ENCODE measurements around the gene ADAMTS8. TPM values are rescaled to one million over a fixed set of nuclear protein-coding genes. Genes with fewer than 3 reads are reported as not detected.

Gene ADAMTS8
- total RNA-seq, 3 donors from 2014 or later (not counting 1 experiment from before 2014, with no cell fraction given) = not detected

- intact Hi-C loops (cut with micrococcal nuclease) = no loop called here
- H3K36me3 Mint-ChIP-seq = no peaks in the 10 kb centered on the region
These were observed 59.2 kb downstream of the ADAMTS8 start for GRCh38 chr11:130369141-130369691.

GRCh38 chr11:130359419-130359818, 69.0 kb downstream of the ADAMTS8 start:
- peaks cover 4 to 5% of the 10 kb centered on the region in 2 donors for H3K4me1 Mint-ChIP-seq
- H3K27ac Mint-ChIP-seq = no peak overlapping the region
- H3K9me3 Mint-ChIP-seq = peaks cover 12 to 16% of the 10 kb centered on the region in 2 donors
- DNase-seq (no peak), ATAC-seq (no peak)
- H3K27me3 ChIP-seq (ENCODE audit: control insufficient read depth, insufficient read depth, low read length) = no peaks in the 10 kb centered on the region
- H3K27me3 Mint-ChIP-seq (ENCODE audit: low read depth in 2 of 2) = no peaks in the 10 kb centered on the region
- H3K36me3 ChIP-seq (ENCODE audit: control insufficient read depth, insufficient read depth, low read length) = no peaks in the 10 kb centered on the region
- intact Hi-C loops (cut with micrococcal nuclease) = no loop called here
- H3K36me3 Mint-ChIP-seq = peaks cover 32% of the 10 kb centered on the region
- TF ChIP-seq CTCF (IDR thresholded peaks at IDR 0.05) = no peak
- H3K4me3 Mint-ChIP-seq = no peak overlapping the region
- H3K27ac ChIP-seq (ENCODE audit: low read length) = no peak overlapping the region
- H3K4me1 ChIP-seq (ENCODE audit: control insufficient read depth, insufficient read depth, low read length) = no peaks in the 10 kb centered on the region
- H3K4me3 ChIP-seq (ENCODE audit: low read length) = no peak overlapping the region
- H3K9me3 ChIP-seq (ENCODE audit: control insufficient read depth, insufficient read depth, low read length) = peaks cover 9% of the 10 kb centered on the region

More at GRCh38 chr11:130369141-130369691, 59.2 kb downstream of the ADAMTS8 start:
- Histone ChIP-seq H3K9me3 (ENCODE audit: control insufficient read depth, insufficient read depth, low read length) (no peaks in the 10 kb centered on the region), H3K27ac (ENCODE audit: low read length) (no peak overlapping the region), H3K27me3 (ENCODE audit: control insufficient read depth, insufficient read depth, low read length) (no peaks in the 10 kb centered on the region), H3K4me1 (ENCODE audit: control insufficient read depth, insufficient read depth, low read length) (no peaks in the 10 kb centered on the region), H3K4me3 (ENCODE audit: low read length) (no peak overlapping the region), H3K36me3 (ENCODE audit: control insufficient read depth, insufficient read depth, low read length) (no peaks in the 10 kb centered on the region)
- H3K9me3 Mint-ChIP-seq = no peaks in the 10 kb centered on the region
- no peak overlapping the region for H3K4me3 Mint-ChIP-seq
- H3K27me3 Mint-ChIP-seq (ENCODE audit: low read depth in 2 of 2) = no peaks in the 10 kb centered on the region
- 94% methylated on average over 6 of the region's 6 CpGs for WGBS (ENCODE audit: insufficient coverage)
- no peak for DNase-seq
- H3K27ac Mint-ChIP-seq = no peak overlapping the region
- H3K4me1 Mint-ChIP-seq = peaks cover 5 to 8% of the 10 kb centered on the region in 2 donors
- TF ChIP-seq CTCF (IDR thresholded peaks at IDR 0.05) = no peak
- no peak for ATAC-seq

GRCh38 chr11:130358398-130358797, 70.0 kb downstream of the ADAMTS8 start:
- Histone ChIP-seq H3K9me3 (ENCODE audit: control insufficient read depth, insufficient read depth, low read length) (peaks cover 9% of the 10 kb centered on the region), H3K27ac (ENCODE audit: low read length) (no peak overlapping the region), H3K4me1 (ENCODE audit: control insufficient read depth, insufficient read depth, low read length) (no peaks in the 10 kb centered on the region), H3K27me3 (ENCODE audit: control insufficient read depth, insufficient read depth, low read length) (no peaks in the 10 kb centered on the region), H3K36me3 (ENCODE audit: control insufficient read depth, insufficient read depth, low read length) (no peaks in the 10 kb centered on the region), H3K4me3 (ENCODE audit: low read length) (no peak overlapping the region)
- DNase-seq (no peak), ATAC-seq (no peak)
- peaks cover 41% of the 10 kb centered on the region for H3K36me3 Mint-ChIP-seq
- H3K9me3 Mint-ChIP-seq = peaks cover 14 to 19% of the 10 kb centered on the region in 2 donors
- no peaks in the 10 kb centered on the region for H3K27me3 Mint-ChIP-seq (ENCODE audit: low read depth in 2 of 2)
- TF ChIP-seq CTCF (IDR thresholded peaks at IDR 0.05) = no peak
- no peak overlapping the region for H3K4me3 Mint-ChIP-seq
- H3K4me1 Mint-ChIP-seq = peaks cover 1 to 4% of the 10 kb centered on the region in 2 donors
- no peak overlapping the region for H3K27ac Mint-ChIP-seq
- intact Hi-C loops (cut with micrococcal nuclease) = no loop called here

Other genes starting within 250 kb of the ADAMTS8 start
- 100 to 1,000 TPM; 103 to 131 (median 105) TPM for gene ZBTB44, start 113.7 kb downstream of the ADAMTS8 start, total RNA-seq
- under 1 TPM in 1 of 3 donors, not detected in 2; 0.20 TPM for gene ADAMTS15, start 20.0 kb upstream of the ADAMTS8 start, total RNA-seq

All from natural killer cell (primary cell).